Measurements from ENCODE around the gene RECQL5.
"Not testable (repeated sequence)": the region's sequence is repeated elsewhere in the genome, so short reads cannot be mapped to it uniquely, and the experiment has no call there.

RECQL5 gene

DNA sequence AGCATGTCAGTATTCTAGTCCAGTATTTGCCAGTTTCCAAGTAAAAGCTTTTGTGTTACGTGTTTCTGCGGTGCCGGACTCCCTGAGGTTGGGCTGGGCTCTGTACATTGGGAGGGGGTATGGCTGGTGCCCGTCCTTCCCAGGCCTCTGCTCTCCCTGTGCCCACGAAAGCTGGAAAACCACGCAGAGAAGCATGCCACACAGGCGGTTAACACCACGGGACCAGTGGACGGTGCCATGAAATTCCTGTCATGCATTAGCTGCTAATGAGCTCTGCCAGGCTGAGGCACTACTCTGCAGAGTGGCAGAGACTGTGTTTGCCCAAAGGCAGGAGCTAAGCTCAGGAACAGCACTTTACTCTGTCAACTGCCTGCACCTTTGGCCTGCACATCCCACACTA, 25.6 kb downstream of the RECQL5 start:
- TF ChIP-seq, protein P1, sequence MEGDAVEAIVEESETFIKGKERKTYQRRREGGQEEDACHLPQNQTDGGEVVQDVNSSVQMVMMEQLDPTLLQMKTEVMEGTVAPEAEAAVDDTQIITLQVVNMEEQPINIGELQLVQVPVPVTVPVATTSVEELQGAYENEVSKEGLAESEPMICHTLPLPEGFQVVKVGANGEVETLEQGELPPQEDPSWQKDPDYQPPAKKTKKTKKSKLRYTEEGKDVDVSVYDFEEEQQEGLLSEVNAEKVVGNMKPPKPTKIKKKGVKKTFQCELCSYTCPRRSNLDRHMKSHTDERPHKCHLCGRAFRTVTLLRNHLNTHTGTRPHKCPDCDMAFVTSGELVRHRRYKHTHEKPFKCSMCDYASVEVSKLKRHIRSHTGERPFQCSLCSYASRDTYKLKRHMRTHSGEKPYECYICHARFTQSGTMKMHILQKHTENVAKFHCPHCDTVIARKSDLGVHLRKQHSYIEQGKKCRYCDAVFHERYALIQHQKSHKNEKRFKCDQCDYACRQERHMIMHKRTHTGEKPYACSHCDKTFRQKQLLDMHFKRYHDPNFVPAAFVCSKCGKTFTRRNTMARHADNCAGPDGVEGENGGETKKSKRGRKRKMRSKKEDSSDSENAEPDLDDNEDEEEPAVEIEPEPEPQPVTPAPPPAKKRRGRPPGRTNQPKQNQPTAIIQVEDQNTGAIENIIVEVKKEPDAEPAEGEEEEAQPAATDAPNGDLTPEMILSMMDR (IDR thresholded peaks at IDR 0.05; ENCODE audit: borderline replicate concordance, control extremely low read depth, extremely low read depth, insufficient read depth, missing control alignments): no peak
- in situ Hi-C loops (cut with MboI; ENCODE audit: low sequenced_read_pairs, unreplicated experiment): no loop called here
- no peak for DNase-seq (ENCODE audit: low spot score)

DNA sequence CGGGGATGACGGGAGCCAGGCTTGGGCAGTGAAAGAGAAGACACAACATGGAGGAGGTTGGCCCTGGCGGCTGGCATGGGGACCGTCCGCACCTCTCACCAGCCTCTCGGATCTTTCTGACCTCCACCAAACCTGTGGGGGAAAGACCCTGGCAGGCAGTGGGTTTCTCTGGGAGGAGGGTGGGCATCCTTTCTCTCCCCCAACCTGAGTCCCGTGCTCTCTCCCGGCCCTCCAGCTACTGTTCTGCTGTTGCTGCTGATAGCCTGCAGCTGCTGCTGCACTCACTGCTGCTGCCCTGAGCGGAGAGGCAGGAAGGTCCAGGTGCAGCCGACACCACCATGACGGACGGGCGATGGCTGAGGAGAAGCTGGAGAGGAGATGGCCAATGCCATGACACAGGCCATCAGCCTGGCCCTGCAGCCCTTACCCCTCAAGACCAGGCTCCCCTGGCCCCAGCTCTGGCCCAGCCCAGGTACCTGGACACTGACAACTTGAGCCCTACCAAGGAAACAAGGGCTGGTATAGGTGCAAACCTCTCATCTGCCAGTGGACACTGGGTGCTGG, 26.3 kb downstream of the RECQL5 start:
- in situ Hi-C loops (cut with MboI; ENCODE audit: low sequenced_read_pairs, unreplicated experiment): no loop called here
- TF ChIP-seq, protein P1 (IDR thresholded peaks at IDR 0.05; ENCODE audit: borderline replicate concordance, control extremely low read depth, extremely low read depth, insufficient read depth, missing control alignments): no peak
- DNase-seq (ENCODE audit: low spot score): no peak

DNA sequence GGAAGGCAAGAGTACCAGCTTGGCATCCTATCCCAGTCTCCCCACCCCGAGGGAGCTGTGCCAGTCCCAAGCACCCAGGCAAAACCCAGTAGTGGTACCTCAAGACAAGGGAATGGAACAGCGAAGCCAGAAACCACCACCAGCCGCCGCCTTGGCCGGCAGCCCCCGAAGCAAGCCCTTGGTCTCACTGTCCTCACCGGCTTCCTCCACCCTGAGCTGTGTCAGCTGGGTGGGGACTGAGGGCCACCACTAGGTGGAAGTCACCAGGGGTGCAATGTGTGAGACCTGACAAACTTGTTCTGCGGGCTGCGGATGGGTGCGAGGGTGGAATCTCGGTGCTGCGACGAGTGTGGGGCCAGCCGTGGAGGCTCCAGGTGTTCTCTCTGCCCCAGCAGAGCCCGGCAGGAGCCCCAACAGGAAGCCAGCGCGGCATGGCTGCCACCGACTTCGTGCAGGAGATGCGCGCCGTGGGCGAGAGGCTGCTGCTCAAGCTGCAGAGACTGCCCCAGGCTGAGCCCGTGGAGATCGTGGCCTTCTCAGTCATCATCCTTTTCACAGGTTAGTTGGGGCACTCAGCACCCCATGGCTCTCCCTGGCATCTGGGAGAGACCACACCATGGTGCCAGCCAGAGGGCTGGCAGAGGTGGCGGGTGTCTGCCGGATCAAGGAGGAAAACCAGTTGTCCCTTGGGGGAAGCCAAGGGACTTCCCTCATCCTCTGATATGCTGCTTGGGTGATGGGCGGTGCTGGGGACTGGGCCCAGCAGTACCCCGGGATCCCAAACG, 27.0 kb downstream of the RECQL5 start:
- in situ Hi-C loops (cut with MboI; ENCODE audit: low sequenced_read_pairs, unreplicated experiment): no loop called here
- no peak for DNase-seq (ENCODE audit: low spot score)
- TF ChIP-seq, protein P1 (IDR thresholded peaks at IDR 0.05; ENCODE audit: borderline replicate concordance, control extremely low read depth, extremely low read depth, insufficient read depth, missing control alignments): no peak

DNA sequence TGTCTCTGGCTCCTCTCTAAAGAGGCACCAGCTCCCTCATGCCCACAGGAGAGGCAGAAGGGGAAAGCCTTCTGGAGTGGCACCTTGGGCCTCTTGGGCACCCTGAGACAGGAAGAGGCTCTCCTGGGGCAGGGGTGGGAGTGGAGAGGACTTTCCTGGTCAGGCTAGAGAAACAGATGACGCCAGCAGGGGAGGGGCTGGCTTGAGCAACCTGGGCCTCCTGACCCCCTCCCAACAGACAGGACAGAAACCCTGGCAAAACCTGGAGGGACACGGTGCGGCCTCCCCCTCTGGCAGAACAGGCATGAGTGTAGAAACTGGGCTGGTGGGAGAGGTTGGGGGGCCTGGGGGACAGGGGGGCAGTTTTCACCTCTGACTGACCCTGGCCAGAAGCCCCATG, 27.6 kb downstream of the RECQL5 start:
- DNase-seq (ENCODE audit: low spot score): no peak
- in situ Hi-C loops (cut with MboI; ENCODE audit: low sequenced_read_pairs, unreplicated experiment): no loop called here

DNA sequence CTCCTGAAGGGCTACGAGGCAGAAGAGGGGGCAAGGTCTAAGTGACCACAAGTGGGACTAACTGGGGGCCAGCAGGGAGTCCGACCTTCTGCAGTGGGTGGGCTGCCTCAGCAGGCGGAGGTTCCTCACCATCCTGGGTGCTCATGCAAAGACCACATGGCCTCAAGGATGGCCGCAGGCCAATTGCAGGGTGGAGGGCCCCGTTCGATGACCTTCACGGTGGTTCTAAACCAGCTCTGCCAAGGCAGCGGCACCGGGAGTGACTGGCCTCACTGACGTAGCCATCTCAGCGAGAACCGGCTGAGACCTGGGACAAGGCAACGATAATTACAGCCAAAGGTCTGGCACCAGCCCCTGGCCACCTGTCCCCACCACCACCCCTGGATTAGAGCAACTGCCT, 28.1 kb downstream of the RECQL5 start:
- no peak for DNase-seq (ENCODE audit: low spot score)
- TF ChIP-seq, protein P1 (IDR thresholded peaks at IDR 0.05; ENCODE audit: borderline replicate concordance, control extremely low read depth, extremely low read depth, insufficient read depth, missing control alignments): no peak
- in situ Hi-C loops (cut with MboI; ENCODE audit: low sequenced_read_pairs, unreplicated experiment): no loop called here

More for the DNA sequence above, 27.6 kb downstream of the RECQL5 start:
- TF ChIP-seq, protein P1 (IDR thresholded peaks at IDR 0.05; ENCODE audit: borderline replicate concordance, control extremely low read depth, extremely low read depth, insufficient read depth, missing control alignments): no peak

DNA sequence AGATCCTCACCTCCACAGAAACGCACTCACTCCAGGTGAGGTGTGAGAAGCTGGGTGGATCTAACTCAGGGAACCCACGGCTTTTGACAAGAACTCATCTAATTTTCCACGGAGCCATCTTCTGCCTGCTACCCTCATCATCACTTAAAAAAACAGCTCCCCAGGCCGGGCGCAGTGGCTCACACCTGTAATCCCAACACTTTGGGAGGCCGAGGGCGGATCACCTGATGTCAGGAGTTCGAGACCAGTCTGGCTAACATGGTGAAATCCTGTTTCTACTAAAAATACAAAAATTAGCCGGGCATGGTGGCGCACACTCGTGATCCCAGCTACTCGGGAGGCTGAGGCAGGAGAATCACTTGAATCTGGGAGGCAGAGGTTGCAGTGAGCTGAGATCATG, 28.9 kb downstream of the RECQL5 start:
- DNase-seq (ENCODE audit: low spot score); in situ Hi-C loops (cut with MboI; ENCODE audit: low sequenced_read_pairs, unreplicated experiment): not testable (repeated sequence)

DNA sequence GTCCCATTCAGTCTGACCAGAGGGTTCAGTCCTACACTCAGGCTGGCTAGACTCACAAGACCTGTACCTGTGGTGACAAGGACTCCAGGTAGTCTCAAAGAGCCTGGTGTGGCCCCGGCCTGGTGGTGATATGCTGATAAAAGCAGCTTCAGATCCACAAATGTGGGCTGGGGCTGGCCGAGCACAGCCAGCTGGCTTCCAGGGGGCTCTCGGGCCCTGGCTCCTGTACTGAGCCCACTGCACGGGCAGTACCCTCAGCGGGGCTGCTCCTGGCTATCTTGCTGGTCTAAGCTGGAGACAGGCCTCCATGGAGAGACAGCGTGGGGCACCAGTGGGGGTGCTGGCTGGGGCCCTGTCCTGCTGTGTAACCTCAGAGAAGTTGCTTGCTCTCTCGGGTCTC, 29.4 kb downstream of the RECQL5 start:
- in situ Hi-C loops (cut with MboI; ENCODE audit: low sequenced_read_pairs, unreplicated experiment): no loop called here
- no peak for DNase-seq (ENCODE audit: low spot score)

More for the DNA sequence above, 29.4 kb downstream of the RECQL5 start:
- TF ChIP-seq, protein P1 (IDR thresholded peaks at IDR 0.05; ENCODE audit: borderline replicate concordance, control extremely low read depth, extremely low read depth, insufficient read depth, missing control alignments): no peak

All from GM13976 (cell line).